ENCODE data around the gene SETDB1.

- no peak for TF ChIP-seq CTCF (IDR thresholded peaks at IDR 0.05; ENCODE audit: poor library complexity, severe bottlenecking)
- TF ChIP-seq EZH2 (IDR thresholded peaks at IDR 0.05; ENCODE audit: borderline replicate concordance, insufficient read depth, low read length, poor library complexity, severe bottlenecking) = no peak
These were observed 83.0 kb downstream of the SETDB1 start for GRCh38 chr1:151009206-151009587.

Measured in neural cell (in vitro differentiated cells).